Stomach (tissue), 19 donors: Measurements from ENCODE around the gene NUCKS1. TPM values are rescaled to one million over a fixed set of nuclear protein-coding genes. Genes with fewer than 3 reads are reported as not detected.

Experiments used
- DNase-seq, 2 donors: peaks; one replicate each; pipeline versions ENCODE4 v3.0.0 to v3.0.0-alpha.2; 2013 to 2019
- H3K27ac ChIP-seq, 5 donors: fragments of 200-600 bp in 4 of 5; sonication (generic) in 4 of 5; one replicate each; pipeline ENCODE4 v1.5.1; 2013 to 2019; ENCODE audit warnings: mild to moderate bottlenecking in 1 of 5, moderate library complexity in 1 of 5
- H3K27me3 ChIP-seq, 3 donors: fragments of 200-600 bp; sonication (generic); one replicate each; pipeline ENCODE4 v1.5.1; 2017 to 2019; ENCODE audit warnings: mixed run types in 1 of 3
- H3K36me3 ChIP-seq, 4 donors: fragments of 200-600 bp; sonication (generic); 1 replicate in 3 of 4; 2 replicates in 1 of 4; pipeline ENCODE4 v1.5.1; 2016 to 2019
- H3K4me1 ChIP-seq, 4 donors: fragments of 200-600 bp; sonication (generic); one replicate each; pipeline ENCODE4 v1.5.1; 2016 to 2019
- H3K4me3 ChIP-seq, 4 donors: fragments of 200-600 bp; sonication (generic) in 3 of 4; one replicate each; pipeline ENCODE4 v1.5.1; 2016 to 2019; ENCODE audit warnings: mild to moderate bottlenecking in 1 of 4
- H3K9me3 ChIP-seq, 4 donors: fragments of 200-600 bp; sonication (generic); one replicate each; pipeline ENCODE4 v1.5.1; 2016 to 2019
- EP300 ChIP-seq: sonication (generic); formaldehyde crosslinking; IDR thresholded peaks from one replicate; pipeline ENCODE4 v1.6.1; 2017; ENCODE audit warnings: antibody characterized with exemption
- POLR2A ChIP-seq, 4 donors: fragments of 450-650 bp; IDR thresholded peaks; one replicate each; pipeline ENCODE4 v1.6.1; 2016; ENCODE audit warnings: antibody characterized with exemption in 4 of 4, control low read depth in 2 of 4, mild to moderate bottlenecking in 1 of 4, moderate library complexity in 1 of 4
- POLR2AphosphoS5 ChIP-seq, 3 donors: sonication (generic); formaldehyde crosslinking; IDR thresholded peaks; one replicate each; pipeline ENCODE4 v1.6.1; 2016; ENCODE audit warnings: antibody characterized with exemption in 3 of 3
- WGBS, 5 donors: extraction: QIAGEN DNeasy Blood & Tissue Kit in 3 of 5; methylation state at CpG; one replicate each; pipeline versions ENCODE4 v1.1.5 to v1.1.7; 2013 to 2018; 5-methylcytosine and 5-hydroxymethylcytosine counted together
- intact Hi-C: fragments of 100-400 bp; cut with DNase I; formaldehyde crosslinking; loops from one replicate; pipeline ENCODE4 v1.15.1; 2023; ENCODE audit warnings: low total_unique reads
- long read RNA-seq, 10 donors: transcript quantifications; one replicate each; lab custom pipeline, GENCODE V29; 2026
- polyA plus RNA-seq, 3 donors: library from polyadenylated mRNA; stranded (reverse); fragments of 200-250 nt; gene quantifications; one replicate each; pipeline ENCODE4 v1.2.3, GENCODE V29; 2013
- total RNA-seq, 5 donors: library from RNA; depleted of rRNA; stranded (reverse); fragments of >200 nt; gene quantifications; one replicate each; pipeline versions ENCODE4 v1.1.0 to v1.2.3, GENCODE V29; 2014 to 2016
- TF ChIP-seq, protein P1 (sequence below), 7 experiments: fragments of 450-650 bp in 4 of 7; fragments of 200-600 bp in 3 of 7; sonication (generic) in 3 of 7; IDR thresholded peaks; one replicate each; pipeline ENCODE4 v1.5.1; 2016 to 2019; ENCODE audit warnings: antibody characterized with exemption in 7 of 7, control low read depth in 2 of 7, mild to moderate bottlenecking in 1 of 7
- donor health status: healthy with polysubstance abuse.
- donor health status: Bipolar disorder and iron deficiency.
- donor health status: healthy.

NUCKS1 gene, protein sequence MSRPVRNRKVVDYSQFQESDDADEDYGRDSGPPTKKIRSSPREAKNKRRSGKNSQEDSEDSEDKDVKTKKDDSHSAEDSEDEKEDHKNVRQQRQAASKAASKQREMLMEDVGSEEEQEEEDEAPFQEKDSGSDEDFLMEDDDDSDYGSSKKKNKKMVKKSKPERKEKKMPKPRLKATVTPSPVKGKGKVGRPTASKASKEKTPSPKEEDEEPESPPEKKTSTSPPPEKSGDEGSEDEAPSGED
- total RNA-seq = 100 to 1,000 TPM in 2 of 5 donors, 10 to 100 TPM in 3; 35.6 to 330 (median 59.1) TPM
- 10 to 100 TPM; 28.0 to 44.3 (median 38.8) TPM for polyA plus RNA-seq
- long read RNA-seq, donor 1, full-length matches to known transcripts = 17 of 199 reads
- long read RNA-seq, donor 1, partial matches to known transcripts = 182 of 199 reads
- long read RNA-seq, donor 1, other reads (novel, unspliced or antisense) = 0 of 199 reads
- long read RNA-seq, donor 2, full-length matches to known transcripts = 15 of 37 reads
- long read RNA-seq, donor 2, partial matches to known transcripts = 22 of 37 reads
- long read RNA-seq, donor 2, other reads (novel, unspliced or antisense) = 0 of 37 reads
- long read RNA-seq, donor 3, full-length matches to known transcripts = 17 of 44 reads
- long read RNA-seq, donor 3, partial matches to known transcripts = 27 of 44 reads
- long read RNA-seq, donor 3, other reads (novel, unspliced or antisense) = 0 of 44 reads
- long read RNA-seq, donor 4, full-length matches to known transcripts = 2 of 9 reads
- long read RNA-seq, donor 4, partial matches to known transcripts = 7 of 9 reads
- long read RNA-seq, donor 4, other reads (novel, unspliced or antisense) = 0 of 9 reads
- long read RNA-seq, donor 5, full-length matches to known transcripts = 20 of 104 reads
- long read RNA-seq, donor 5, partial matches to known transcripts = 84 of 104 reads
- long read RNA-seq, donor 5, other reads (novel, unspliced or antisense) = 0 of 104 reads
- long read RNA-seq, donor 6 = 0 reads
- long read RNA-seq, donor 7, full-length matches to known transcripts = 26 of 122 reads
- long read RNA-seq, donor 7, partial matches to known transcripts = 96 of 122 reads
- long read RNA-seq, donor 7, other reads (novel, unspliced or antisense) = 0 of 122 reads
- long read RNA-seq, donor 8, full-length matches to known transcripts = 18 of 94 reads
- long read RNA-seq, donor 8, partial matches to known transcripts = 76 of 94 reads
- long read RNA-seq, donor 8, other reads (novel, unspliced or antisense) = 0 of 94 reads
- long read RNA-seq, donor 9, full-length matches to known transcripts = 18 of 140 reads
- long read RNA-seq, donor 9, partial matches to known transcripts = 122 of 140 reads
- long read RNA-seq, donor 9, other reads (novel, unspliced or antisense) = 0 of 140 reads
- long read RNA-seq, donor 10, full-length matches to known transcripts = 6 of 27 reads
- long read RNA-seq, donor 10, partial matches to known transcripts = 21 of 27 reads
- long read RNA-seq, donor 10, other reads (novel, unspliced or antisense) = 0 of 27 reads

DNA sequence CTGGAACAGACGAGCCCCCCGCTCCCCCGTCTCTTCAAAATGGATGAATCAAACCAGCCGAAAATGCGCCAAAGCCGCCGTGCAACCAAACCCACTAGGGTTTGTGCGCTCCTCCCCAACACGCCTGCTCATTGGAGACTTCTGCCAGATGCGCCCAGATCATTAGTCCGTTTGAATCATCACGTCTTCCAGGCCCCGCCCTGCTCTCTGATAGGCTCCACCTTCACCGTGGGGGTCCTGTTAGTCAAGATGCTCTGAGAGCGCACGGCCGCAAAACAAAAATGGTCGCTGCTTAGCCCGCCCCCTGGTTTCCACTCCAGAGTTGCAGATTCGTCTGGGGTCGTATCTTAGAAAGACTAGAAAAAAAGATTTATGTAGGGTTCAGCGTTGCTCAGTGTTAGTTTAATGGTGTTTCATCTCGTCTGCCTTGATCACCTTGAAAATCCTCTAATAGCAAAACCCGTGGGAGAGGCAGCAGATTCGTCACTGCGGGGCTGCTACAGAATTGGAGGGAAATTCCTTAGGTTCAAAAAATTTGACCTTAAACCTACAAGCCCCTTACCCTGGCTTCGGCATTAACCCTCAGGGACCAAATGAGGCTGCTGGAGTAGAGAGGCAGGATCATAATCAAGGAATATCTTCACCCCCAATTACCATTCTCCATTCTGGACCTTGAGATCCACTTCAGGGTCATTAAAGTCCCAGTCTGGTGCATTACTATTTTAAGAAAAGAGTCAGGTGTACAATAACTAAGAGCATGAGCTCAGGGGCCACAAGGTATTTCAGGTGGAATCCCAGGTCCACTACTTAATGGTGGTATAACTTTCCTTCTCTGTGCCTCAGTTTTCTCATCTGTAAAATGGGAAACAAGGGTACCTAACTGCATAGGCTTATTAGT lies at the start of gene NUCKS1:
NUCKS1 (minus strand) TSS at position 45 of the 898 bp plus-strand sequence. CDS start 209 bp downstream, outside the sequence.
- Histone ChIP-seq H3K27ac (peak within 1 kb of the TSS; percentile 99 to 100 (median 99)), H3K36me3 (no peaks in the 10 kb centered on the region), H3K9me3 (no peaks in the 10 kb centered on the region), H3K4me1 (peaks cover 17 to 38% (median 27%) of the 10 kb centered on the region in 4 donors), H3K4me3 (peak within 1 kb of the TSS; percentile 74 to 99 (median 88)), H3K27me3 (peaks cover 0 to 3% (median 0%) of the 10 kb centered on the region in 3 donors)
- WGBS, 5 donors = 0 to 1% (median 0%) methylated on average over 24 to 27 of the region's 27 CpGs
- peak; percentile 98 to 99 for DNase-seq
- TF ChIP-seq POLR2AphosphoS5 (IDR thresholded peaks at IDR 0.05) = peak; percentile 59 to 93 (median 91)
- no peak for TF ChIP-seq EP300
- no peak for TF ChIP-seq POLR2A (IDR thresholded peaks at IDR 0.05)
- TF ChIP-seq, protein P1, sequence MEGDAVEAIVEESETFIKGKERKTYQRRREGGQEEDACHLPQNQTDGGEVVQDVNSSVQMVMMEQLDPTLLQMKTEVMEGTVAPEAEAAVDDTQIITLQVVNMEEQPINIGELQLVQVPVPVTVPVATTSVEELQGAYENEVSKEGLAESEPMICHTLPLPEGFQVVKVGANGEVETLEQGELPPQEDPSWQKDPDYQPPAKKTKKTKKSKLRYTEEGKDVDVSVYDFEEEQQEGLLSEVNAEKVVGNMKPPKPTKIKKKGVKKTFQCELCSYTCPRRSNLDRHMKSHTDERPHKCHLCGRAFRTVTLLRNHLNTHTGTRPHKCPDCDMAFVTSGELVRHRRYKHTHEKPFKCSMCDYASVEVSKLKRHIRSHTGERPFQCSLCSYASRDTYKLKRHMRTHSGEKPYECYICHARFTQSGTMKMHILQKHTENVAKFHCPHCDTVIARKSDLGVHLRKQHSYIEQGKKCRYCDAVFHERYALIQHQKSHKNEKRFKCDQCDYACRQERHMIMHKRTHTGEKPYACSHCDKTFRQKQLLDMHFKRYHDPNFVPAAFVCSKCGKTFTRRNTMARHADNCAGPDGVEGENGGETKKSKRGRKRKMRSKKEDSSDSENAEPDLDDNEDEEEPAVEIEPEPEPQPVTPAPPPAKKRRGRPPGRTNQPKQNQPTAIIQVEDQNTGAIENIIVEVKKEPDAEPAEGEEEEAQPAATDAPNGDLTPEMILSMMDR (IDR thresholded peaks at IDR 0.05) = peak in 3 of 7 experiments; percentile 20 to 66 (median 39)
- intact Hi-C loops = no loop called here

DNA sequence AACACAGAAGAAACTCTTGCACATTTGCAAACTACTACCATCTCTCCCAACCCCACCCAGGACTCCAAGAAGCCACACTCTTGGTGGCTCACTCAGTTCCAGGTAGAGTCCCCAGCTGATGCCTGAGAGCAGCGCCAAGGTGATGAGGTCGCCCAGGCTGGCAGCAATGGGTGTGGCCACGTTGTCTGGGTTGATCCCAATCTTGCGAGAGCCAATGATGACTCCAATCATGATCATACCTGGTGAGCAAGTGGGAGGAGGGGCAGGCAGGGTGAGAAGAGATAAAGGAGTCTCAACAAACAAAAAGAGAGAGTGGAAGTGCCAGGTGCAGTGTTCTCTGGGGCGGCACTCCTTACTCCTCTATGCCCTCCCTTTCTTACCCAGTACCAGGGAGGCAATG lies 48.6 kb upstream of the NUCKS1 start:
- intact Hi-C loops = loop anchor here (10.0 kb wide), 2 partner anchors 116 to 176 kb away; no protein-coding TSS in a partner anchor

DNA sequence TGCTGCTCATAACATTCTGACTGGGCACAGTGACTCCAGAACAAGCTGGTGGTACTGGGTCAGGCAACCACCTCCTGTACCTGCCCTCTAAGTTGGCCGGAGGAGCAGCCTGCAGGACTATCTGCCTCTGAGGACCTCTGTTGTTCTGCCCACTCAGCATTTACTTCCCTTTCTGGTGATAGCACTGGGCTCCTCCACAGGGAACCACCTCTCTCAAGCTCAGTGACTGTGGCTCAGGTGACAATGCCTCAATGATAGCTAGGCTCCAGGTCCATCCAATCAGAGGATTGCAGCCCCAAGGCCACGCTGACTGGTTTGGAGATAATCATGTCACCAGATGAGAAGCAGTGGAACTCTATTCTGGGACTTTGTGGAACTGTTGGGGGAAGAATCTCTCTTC lies 47.2 kb upstream of the NUCKS1 start:
- intact Hi-C loops = loop anchor here (10.0 kb wide), 2 partner anchors 118 to 178 kb away; no protein-coding TSS in a partner anchor
- H3K4me1 ChIP-seq = peaks cover 21 to 38% (median 27%) of the 10 kb centered on the region in 4 donors
- H3K36me3 ChIP-seq = peaks cover 74 to 87% (median 86%) of the 10 kb centered on the region in 4 donors
- no peaks in the 10 kb centered on the region for H3K9me3 ChIP-seq
- 89 to 100% (median 92%) methylated on average over 1 to 2 of the region's 2 CpGs for WGBS, 5 donors
- H3K27ac ChIP-seq = no peak overlapping the region
- TF ChIP-seq, protein P1 (IDR thresholded peaks at IDR 0.05) = no peak
- TF ChIP-seq POLR2AphosphoS5 (IDR thresholded peaks at IDR 0.05) (no peak), EP300 (no peak), POLR2A (IDR thresholded peaks at IDR 0.05) (no peak)
- DNase-seq = no peak
- H3K27me3 ChIP-seq = no peaks in the 10 kb centered on the region
- H3K4me3 ChIP-seq = no peak overlapping the region

More for the DNA sequence above, 48.6 kb upstream of the NUCKS1 start:
- Histone ChIP-seq H3K4me3 (no peak overlapping the region), H3K27ac (no peak overlapping the region), H3K27me3 (no peaks in the 10 kb centered on the region), H3K36me3 (peaks cover 71 to 73% (median 72%) of the 10 kb centered on the region in 4 donors), H3K4me1 (peaks cover 23 to 49% (median 29%) of the 10 kb centered on the region in 4 donors), H3K9me3 (no peaks in the 10 kb centered on the region)
- TF ChIP-seq POLR2A (IDR thresholded peaks at IDR 0.05) = no peak
- TF ChIP-seq, protein P1 (IDR thresholded peaks at IDR 0.05) = no peak
- no peak for TF ChIP-seq EP300
- no peak for TF ChIP-seq POLR2AphosphoS5 (IDR thresholded peaks at IDR 0.05)
- WGBS, 5 donors = 39 to 63% (median 54%) methylated on average over 5 of the region's 5 CpGs
- peak in 1 of 2 donors; percentile 30 for DNase-seq
